ENCODE measurements around the gene FNDC3B. TPM values are rescaled to one million over a fixed set of nuclear protein-coding genes. Genes with fewer than 3 reads are reported as not detected.

FNDC3B gene
- total RNA-seq, 4 donors from 2014 or later: 131 to 179 (median 170) TPM

DNA sequence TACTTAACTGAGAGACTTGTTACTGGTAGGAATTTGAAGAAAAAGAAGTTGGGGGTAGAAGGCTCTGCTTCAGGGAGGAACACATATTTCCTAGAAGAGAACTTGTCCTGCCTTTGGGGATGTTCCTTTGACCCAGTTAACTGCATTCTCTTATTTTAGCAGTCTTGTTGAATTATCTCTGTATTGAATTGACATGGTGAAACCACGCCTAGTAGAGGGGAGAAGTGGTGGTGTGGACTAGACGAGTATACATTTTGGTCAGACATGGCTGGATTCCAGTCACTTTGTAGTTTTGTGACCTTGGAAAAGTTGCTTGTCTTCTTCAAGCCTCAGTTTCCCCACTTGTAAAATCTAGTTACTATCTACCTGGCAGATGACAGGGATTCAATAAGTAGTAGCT is 87.8 kb downstream of the FNDC3B start:
- no peak for TF ChIP-seq CTCF (IDR thresholded peaks at IDR 0.05; ENCODE audit: low read depth)

DNA sequence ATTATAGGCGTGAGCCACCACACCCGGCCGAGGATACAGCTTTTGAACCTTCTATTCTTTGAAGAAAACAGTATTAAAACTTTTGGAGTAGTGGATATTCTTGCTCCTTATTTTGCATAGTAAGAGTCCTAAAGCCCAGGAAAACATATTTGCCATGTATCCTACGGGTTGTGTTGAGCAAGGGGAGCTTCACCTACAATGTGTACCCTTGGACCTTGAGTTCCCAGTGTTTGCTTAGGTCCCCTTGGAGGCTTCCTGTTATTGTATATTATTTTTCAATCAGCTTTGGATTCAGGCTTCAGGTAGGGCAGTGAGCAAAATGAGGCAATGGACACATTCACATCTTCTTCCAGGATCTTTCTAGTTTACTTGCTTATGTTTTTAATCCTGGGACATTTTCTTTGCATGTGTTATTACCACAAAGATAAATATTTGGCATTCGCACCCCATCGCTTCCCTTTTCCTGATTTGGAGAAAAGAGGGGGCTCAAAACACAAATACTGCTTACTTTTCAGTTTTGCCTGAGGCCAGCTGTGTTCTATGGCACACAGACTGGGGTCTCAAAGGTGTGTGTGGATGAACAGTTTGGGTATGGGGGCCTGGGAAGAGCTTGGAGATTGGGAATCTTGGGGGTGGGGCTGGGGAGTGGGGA is 88.7 kb downstream of the FNDC3B start:
- TF ChIP-seq CTCF (IDR thresholded peaks at IDR 0.05; ENCODE audit: low read depth): no peak

- TF ChIP-seq CTCF (IDR thresholded peaks at IDR 0.05; ENCODE audit: low read depth): no peak
Measured at GRCh38 chr3:172128858-172129257, 89.5 kb downstream of the FNDC3B start.

- no peak for TF ChIP-seq CTCF (IDR thresholded peaks at IDR 0.05; ENCODE audit: low read depth)
Measured at GRCh38 chr3:172129498-172129849, 90.1 kb downstream of the FNDC3B start.

- no peak for TF ChIP-seq CTCF (IDR thresholded peaks at IDR 0.05; ENCODE audit: low read depth)
Measured at GRCh38 chr3:172129850-172130716, 90.7 kb downstream of the FNDC3B start.

GRCh38 chr3:172130717-172131050 is 91.3 kb downstream of the FNDC3B start:
- TF ChIP-seq CTCF (IDR thresholded peaks at IDR 0.05; ENCODE audit: low read depth): no peak

- TF ChIP-seq CTCF (IDR thresholded peaks at IDR 0.05; ENCODE audit: low read depth): no peak
Measured at GRCh38 chr3:172131746-172132145, 92.4 kb downstream of the FNDC3B start.
